Lung (tissue), 12 donors: ENCODE results near the gene PKP1. TPM values are rescaled to one million over a fixed set of nuclear protein-coding genes. Genes with fewer than 3 reads are reported as not detected.

ENCODE experiments used
- ATAC-seq: fragments of 200-7000 bp; cut with Tn5 transposase; one replicate; pipeline ENCODE4 v1.9.1; 2020; ENCODE audit warnings: moderate number of reproducible peaks; ENCODE audit not compliant: insufficient read depth, low FRiP score
- DNase-seq, 3 donors: peaks; one replicate each; pipeline ENCODE4 v3.0.0-alpha.2; 2013 to 2017
- H3K27ac ChIP-seq, 2 donors: one replicate each; pipeline ENCODE4 v1.5.1; 2013; ENCODE audit warnings: mild to moderate bottlenecking in 2 of 2, moderate library complexity in 2 of 2, control low read depth in 1 of 2, inconsistent platforms in 1 of 2, low read depth in 1 of 2, low read length in 1 of 2
- H3K27me3 ChIP-seq, 3 donors: one replicate each; pipeline ENCODE4 v1.5.1; 2013; ENCODE audit warnings: low read length in 2 of 3; ENCODE audit not compliant: control insufficient read depth in 3 of 3, insufficient read depth in 3 of 3
- H3K36me3 ChIP-seq, 4 donors: one replicate each; pipeline ENCODE4 v1.5.1; 2013; ENCODE audit warnings: low read length in 4 of 4, mild to moderate bottlenecking in 1 of 4, moderate library complexity in 1 of 4; ENCODE audit not compliant: control insufficient read depth in 4 of 4, insufficient read depth in 4 of 4
- H3K4me1 ChIP-seq, 5 donors: one replicate each; pipeline ENCODE4 v1.5.1; 2013; ENCODE audit warnings: low read length in 5 of 5, mild to moderate bottlenecking in 2 of 5, moderate library complexity in 1 of 5; ENCODE audit not compliant: control insufficient read depth in 5 of 5, insufficient read depth in 5 of 5
- H3K4me3 ChIP-seq: one replicate; pipeline ENCODE4 v1.5.1; 2013; ENCODE audit warnings: mild to moderate bottlenecking, control low read depth, moderate library complexity
- H3K9ac ChIP-seq, 2 donors: one replicate each; pipeline ENCODE4 v1.5.1; 2013; ENCODE audit warnings: low read length in 2 of 2, control low read depth in 1 of 2; ENCODE audit not compliant: insufficient read depth in 1 of 2
- H3K9me3 ChIP-seq, 4 donors: one replicate each; pipeline ENCODE4 v1.5.1; 2013; ENCODE audit warnings: low read length in 3 of 4, mild to moderate bottlenecking in 1 of 4, moderate library complexity in 1 of 4; ENCODE audit not compliant: control insufficient read depth in 4 of 4, insufficient read depth in 3 of 4
- WGBS, 2 donors: extraction: QIAGEN DNeasy Blood & Tissue Kit; methylation state at CpG; one replicate each; pipeline ENCODE4 v1.1.7; 2013; 5-methylcytosine and 5-hydroxymethylcytosine counted together
- polyA plus RNA-seq, 2 donors: library from polyadenylated mRNA; stranded (reverse); fragments of 200-250 nt; gene quantifications; one replicate each; pipeline ENCODE4 v1.2.1, GENCODE V29; 2013
- total RNA-seq, 2 donors: library from RNA; depleted of rRNA in 1 of 2; stranded (reverse); fragments of >200 nt in 1 of 2; gene quantifications; one replicate each; pipeline ENCODE4 v1.2.1, GENCODE V29; 2014 to 2021
- TF ChIP-seq, protein P1 (sequence below): IDR thresholded peaks from 2 replicates; pipeline ENCODE4 v1.5.1; 2012; ENCODE audit warnings: mild to moderate bottlenecking; ENCODE audit errors: control extremely low read depth, extremely low read depth
- donor health status: control.
- donor health status: control.
- donor health status: Bipolar disorder and iron deficiency.
- donor health status: healthy.
- donor health status: DM: yes; HTN: yes; CAD: no.

The PKP1 gene
- total and polyA plus RNA-seq, 4 donors: 0.88 to 14.2 (median 3.1) TPM

- no peak for ATAC-seq
- WGBS, 2 donors: 75 to 77% methylated on average over 10 of the region's 10 CpGs
These were observed 32.8 kb upstream of the PKP1 start for GRCh38 chr1:201250326-201251011.

GRCh38 chr1:201251411-201251810, 31.9 kb upstream of the PKP1 start:
- DNase-seq (no peak), ATAC-seq (no peak)
- 87 to 91% methylated on average over 2 of the region's 2 CpGs for WGBS, 2 donors
- H3K9me3 ChIP-seq: no peaks in the 10 kb centered on the region
- no peak overlapping the region for H3K27ac ChIP-seq
- no peak overlapping the region for H3K9ac ChIP-seq
- H3K4me3 ChIP-seq: no peak overlapping the region
- TF ChIP-seq, protein P1, sequence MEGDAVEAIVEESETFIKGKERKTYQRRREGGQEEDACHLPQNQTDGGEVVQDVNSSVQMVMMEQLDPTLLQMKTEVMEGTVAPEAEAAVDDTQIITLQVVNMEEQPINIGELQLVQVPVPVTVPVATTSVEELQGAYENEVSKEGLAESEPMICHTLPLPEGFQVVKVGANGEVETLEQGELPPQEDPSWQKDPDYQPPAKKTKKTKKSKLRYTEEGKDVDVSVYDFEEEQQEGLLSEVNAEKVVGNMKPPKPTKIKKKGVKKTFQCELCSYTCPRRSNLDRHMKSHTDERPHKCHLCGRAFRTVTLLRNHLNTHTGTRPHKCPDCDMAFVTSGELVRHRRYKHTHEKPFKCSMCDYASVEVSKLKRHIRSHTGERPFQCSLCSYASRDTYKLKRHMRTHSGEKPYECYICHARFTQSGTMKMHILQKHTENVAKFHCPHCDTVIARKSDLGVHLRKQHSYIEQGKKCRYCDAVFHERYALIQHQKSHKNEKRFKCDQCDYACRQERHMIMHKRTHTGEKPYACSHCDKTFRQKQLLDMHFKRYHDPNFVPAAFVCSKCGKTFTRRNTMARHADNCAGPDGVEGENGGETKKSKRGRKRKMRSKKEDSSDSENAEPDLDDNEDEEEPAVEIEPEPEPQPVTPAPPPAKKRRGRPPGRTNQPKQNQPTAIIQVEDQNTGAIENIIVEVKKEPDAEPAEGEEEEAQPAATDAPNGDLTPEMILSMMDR: no peak
- H3K27me3 ChIP-seq: no peaks in the 10 kb centered on the region
- H3K4me1 ChIP-seq: peaks cover 0 to 6% (median 0%) of the 10 kb centered on the region in 5 donors
- H3K36me3 ChIP-seq: no peaks in the 10 kb centered on the region

More at GRCh38 chr1:201250326-201251011, 32.8 kb upstream of the PKP1 start:
- no peaks in the 10 kb centered on the region for H3K36me3 ChIP-seq
- H3K4me3 ChIP-seq: no peak overlapping the region
- no peak overlapping the region for H3K9ac ChIP-seq
- DNase-seq: peak in 1 of 3 donors; percentile 38
- no peak overlapping the region for H3K27ac ChIP-seq
- TF ChIP-seq, protein P1: no peak
- H3K4me1 ChIP-seq: peaks cover 0 to 6% (median 0%) of the 10 kb centered on the region in 5 donors
- H3K9me3 ChIP-seq: no peaks in the 10 kb centered on the region
- H3K27me3 ChIP-seq: no peaks in the 10 kb centered on the region

GRCh38 chr1:201251851-201252430, 31.4 kb upstream of the PKP1 start:
- Histone ChIP-seq H3K27me3 (no peaks in the 10 kb centered on the region), H3K36me3 (no peaks in the 10 kb centered on the region), H3K4me1 (peaks cover 0 to 6% (median 0%) of the 10 kb centered on the region in 5 donors), H3K27ac (no peak overlapping the region), H3K9me3 (no peaks in the 10 kb centered on the region), H3K9ac (no peak overlapping the region), H3K4me3 (no peak overlapping the region)
- TF ChIP-seq, protein P1: no peak
- ATAC-seq: no peak
- WGBS, 2 donors: 73 to 79% methylated on average over 11 of the region's 11 CpGs
- DNase-seq: no peak
